Measurements from ENCODE around the gene PZP.
A peak's percentile ranks its signal among the peaks of the same experiment; 100 is the strongest.

The PZP gene

GRCh38 chr12:9104767-9105423, 103.3 kb downstream of the PZP start:
- Mint-ChIP-seq H3K4me3 (no peak overlapping the region), H3K27me3 (no peaks in the 10 kb centered on the region), H3K27ac (no peak overlapping the region), H3K9me3 (no peaks in the 10 kb centered on the region), H3K4me1 (peaks cover 15% of the 10 kb centered on the region)
- DNase-seq (no peak), ATAC-seq (no peak)

GRCh38 chr12:9104087-9104486, 104.1 kb downstream of the PZP start:
- DNase-seq, result no peak
- Mint-ChIP-seq H3K9me3 (no peaks in the 10 kb centered on the region), H3K4me3 (no peak overlapping the region), H3K27ac (no peak overlapping the region), H3K27me3 (no peaks in the 10 kb centered on the region), H3K4me1 (peaks cover 15% of the 10 kb centered on the region)
- ATAC-seq, result no peak

- Mint-ChIP-seq H3K4me1 (peaks cover 15% of the 10 kb centered on the region), H3K27me3 (no peaks in the 10 kb centered on the region), H3K9me3 (no peaks in the 10 kb centered on the region), H3K27ac (peak overlapping the region in 1 of 2 donors; percentile 13), H3K4me3 (peak overlapping the region in 1 of 2 donors; percentile 9)
- no peak for DNase-seq
- peak; percentile 98 for ATAC-seq
Observed at GRCh38 chr12:9103050-9103849, 104.9 kb downstream of the PZP start.

- no peak for ATAC-seq
- no peak overlapping the region for H3K4me3 Mint-ChIP-seq
- no peak for DNase-seq
- no peaks in the 10 kb centered on the region for H3K27me3 Mint-ChIP-seq
- H3K4me1 Mint-ChIP-seq, result peaks cover 15% of the 10 kb centered on the region
- H3K9me3 Mint-ChIP-seq, result no peaks in the 10 kb centered on the region
- no peak overlapping the region for H3K27ac Mint-ChIP-seq
Observed at GRCh38 chr12:9101018-9101687, 107.0 kb downstream of the PZP start.

GRCh38 chr12:9099552-9100190, 108.5 kb downstream of the PZP start:
- H3K4me3 Mint-ChIP-seq, result no peak overlapping the region
- no peak for DNase-seq
- H3K27me3 Mint-ChIP-seq, result no peaks in the 10 kb centered on the region
- H3K9me3 Mint-ChIP-seq, result no peaks in the 10 kb centered on the region
- no peak overlapping the region for H3K27ac Mint-ChIP-seq
- ATAC-seq, result no peak
- H3K4me1 Mint-ChIP-seq, result peaks cover 10% of the 10 kb centered on the region
